SU-DHL-6 (cell line): ENCODE data around the gene PVALEF.

Experiments used
- H2AFZ ChIP-seq: fragments of 200-600 bp; sonication (generic); 2 replicates; pipeline ENCODE4 v1.6.1; 2014; ENCODE audit warnings: low read depth, mild to moderate bottlenecking, moderate library complexity, mixed read lengths, antibody characterized with exemption, low read length; ENCODE audit not compliant: severe bottlenecking
- H3F3A ChIP-seq: fragments of 200-600 bp; shearing (Covaris generic); 2 replicates; pipeline ENCODE4 v1.6.0; 2016; ENCODE audit warnings: antibody characterized with exemption, mild to moderate bottlenecking; ENCODE audit not compliant: insufficient read depth
- H3K27ac ChIP-seq: fragments of 200-600 bp; sonication (generic); 2 replicates; pipeline ENCODE4 v1.5.1; 2016; ENCODE audit warnings: low read depth, mild to moderate bottlenecking, low read length, moderate library complexity, mixed read lengths
- H3K27me3 ChIP-seq: fragments of 200-600 bp; sonication (generic), shearing (Covaris generic); 2 replicates; pipeline ENCODE4 v1.6.0; 2014; ENCODE audit warnings: mild to moderate bottlenecking, low read length
- H3K36me3 ChIP-seq: fragments of 200-600 bp; sonication (generic); 2 replicates; pipeline ENCODE4 v1.6.1; 2014; ENCODE audit warnings: mild to moderate bottlenecking, low read length, mixed read lengths
- H3K4me2 ChIP-seq: fragments of 300-600, 200-600 bp; shearing (Covaris generic), sonication (generic); 2 replicates; pipeline ENCODE4 v1.6.0; 2014; ENCODE audit warnings: low read length, low read depth, mild to moderate bottlenecking; ENCODE audit not compliant: poor library complexity, severe bottlenecking
- H3K4me3 ChIP-seq: fragments of 200-600 bp; sonication (generic); 2 replicates; pipeline ENCODE4 v1.5.1; 2014; ENCODE audit warnings: antibody characterized with exemption, low read length, mild to moderate bottlenecking, mixed read lengths; ENCODE audit not compliant: insufficient read depth, poor library complexity, severe bottlenecking
- H3K79me2 ChIP-seq: fragments of 200-600 bp; sonication (generic); 2 replicates; pipeline ENCODE4 v1.6.1; 2014; ENCODE audit warnings: mild to moderate bottlenecking, low read length, moderate library complexity; ENCODE audit not compliant: insufficient read depth
- H3K9ac ChIP-seq: fragments of 200-600 bp; sonication (generic); 2 replicates; pipeline ENCODE4 v1.7.0; 2014; ENCODE audit warnings: mild to moderate bottlenecking, low read length
- H3K9me2 ChIP-seq: fragments of 200-600 bp; sonication (generic); replicated peaks from 2 replicates; pipeline ENCODE4 v1.6.1; 2014; ENCODE audit warnings: low read length; ENCODE audit not compliant: insufficient read depth
- H3K9me3 ChIP-seq: fragments of 200-600 bp; sonication (generic); 2 replicates; pipeline ENCODE4 v1.6.1; 2014; ENCODE audit warnings: low read length, mixed read lengths; ENCODE audit not compliant: insufficient read depth
- H4K20me1 ChIP-seq: fragments of 200-600 bp; sonication (generic); 2 replicates; pipeline ENCODE4 v1.6.1; 2014; ENCODE audit warnings: low read depth, mild to moderate bottlenecking, antibody characterized with exemption, low read length, moderate library complexity, mixed read lengths
- EZH2phosphoT487 ChIP-seq: fragments of 200-600 bp; sonication (generic), shearing (Covaris generic); conservative IDR thresholded peaks from 2 replicates; pipeline ENCODE4 v1.6.1; 2018; ENCODE audit warnings: mild to moderate bottlenecking, antibody characterized with exemption, low read length, moderate library complexity, mixed read lengths
- TF ChIP-seq, protein P1 (sequence below): fragments of 200-600 bp; sonication (generic); IDR thresholded peaks from one replicate; pipeline ENCODE4 v1.5.1; 2017; ENCODE audit warnings: antibody characterized with exemption, mild to moderate bottlenecking, low read length, moderate library complexity; ENCODE audit not compliant: insufficient read depth, poor library complexity, severe bottlenecking

The PVALEF gene

DNA sequence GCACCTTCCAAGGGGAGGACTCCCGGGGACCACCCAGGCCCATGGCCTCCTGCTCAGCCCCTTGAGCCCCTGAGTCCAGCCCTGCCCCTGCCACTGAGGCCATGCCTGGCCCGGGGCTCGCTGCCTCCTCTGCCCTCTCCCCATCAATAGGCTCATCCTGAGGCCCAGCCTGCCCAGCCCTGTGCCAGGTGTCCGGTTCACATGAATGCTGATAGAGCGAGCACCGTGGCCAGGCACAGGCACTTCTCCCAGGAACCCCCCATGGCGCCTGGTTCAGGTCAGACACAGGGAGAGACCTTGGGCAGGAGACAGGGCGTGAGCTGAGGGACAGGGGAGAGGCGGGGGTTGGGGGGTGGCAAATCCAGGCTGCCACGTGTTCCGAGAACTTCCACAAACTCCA lies 2.8 kb upstream of the PVALEF start:
- no peak overlapping the region for H3K4me2 ChIP-seq
- no peak overlapping the region for H2AFZ ChIP-seq
- H3K27me3 ChIP-seq, result no peaks in the 10 kb centered on the region
- no peak overlapping the region for H3K27ac ChIP-seq
- H3K9me3 ChIP-seq, result no peaks in the 10 kb centered on the region
- H3K9ac ChIP-seq, result no peak overlapping the region
- no peak overlapping the region for H3K4me3 ChIP-seq
- no peak for TF ChIP-seq EZH2phosphoT487
- TF ChIP-seq, protein P1, sequence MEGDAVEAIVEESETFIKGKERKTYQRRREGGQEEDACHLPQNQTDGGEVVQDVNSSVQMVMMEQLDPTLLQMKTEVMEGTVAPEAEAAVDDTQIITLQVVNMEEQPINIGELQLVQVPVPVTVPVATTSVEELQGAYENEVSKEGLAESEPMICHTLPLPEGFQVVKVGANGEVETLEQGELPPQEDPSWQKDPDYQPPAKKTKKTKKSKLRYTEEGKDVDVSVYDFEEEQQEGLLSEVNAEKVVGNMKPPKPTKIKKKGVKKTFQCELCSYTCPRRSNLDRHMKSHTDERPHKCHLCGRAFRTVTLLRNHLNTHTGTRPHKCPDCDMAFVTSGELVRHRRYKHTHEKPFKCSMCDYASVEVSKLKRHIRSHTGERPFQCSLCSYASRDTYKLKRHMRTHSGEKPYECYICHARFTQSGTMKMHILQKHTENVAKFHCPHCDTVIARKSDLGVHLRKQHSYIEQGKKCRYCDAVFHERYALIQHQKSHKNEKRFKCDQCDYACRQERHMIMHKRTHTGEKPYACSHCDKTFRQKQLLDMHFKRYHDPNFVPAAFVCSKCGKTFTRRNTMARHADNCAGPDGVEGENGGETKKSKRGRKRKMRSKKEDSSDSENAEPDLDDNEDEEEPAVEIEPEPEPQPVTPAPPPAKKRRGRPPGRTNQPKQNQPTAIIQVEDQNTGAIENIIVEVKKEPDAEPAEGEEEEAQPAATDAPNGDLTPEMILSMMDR, result no peak
- H3K36me3 ChIP-seq, result no peaks in the 10 kb centered on the region
- no peaks in the 10 kb centered on the region for H4K20me1 ChIP-seq
- H3K9me2 ChIP-seq, result no peaks in the 10 kb centered on the region
- no peaks in the 10 kb centered on the region for H3K79me2 ChIP-seq
- no peaks in the 10 kb centered on the region for H3F3A ChIP-seq

- H3K36me3 ChIP-seq, result no peaks in the 10 kb centered on the region
Observed at GRCh38 chr17:81163051-81163695, 2.1 kb upstream of the PVALEF start.

DNA sequence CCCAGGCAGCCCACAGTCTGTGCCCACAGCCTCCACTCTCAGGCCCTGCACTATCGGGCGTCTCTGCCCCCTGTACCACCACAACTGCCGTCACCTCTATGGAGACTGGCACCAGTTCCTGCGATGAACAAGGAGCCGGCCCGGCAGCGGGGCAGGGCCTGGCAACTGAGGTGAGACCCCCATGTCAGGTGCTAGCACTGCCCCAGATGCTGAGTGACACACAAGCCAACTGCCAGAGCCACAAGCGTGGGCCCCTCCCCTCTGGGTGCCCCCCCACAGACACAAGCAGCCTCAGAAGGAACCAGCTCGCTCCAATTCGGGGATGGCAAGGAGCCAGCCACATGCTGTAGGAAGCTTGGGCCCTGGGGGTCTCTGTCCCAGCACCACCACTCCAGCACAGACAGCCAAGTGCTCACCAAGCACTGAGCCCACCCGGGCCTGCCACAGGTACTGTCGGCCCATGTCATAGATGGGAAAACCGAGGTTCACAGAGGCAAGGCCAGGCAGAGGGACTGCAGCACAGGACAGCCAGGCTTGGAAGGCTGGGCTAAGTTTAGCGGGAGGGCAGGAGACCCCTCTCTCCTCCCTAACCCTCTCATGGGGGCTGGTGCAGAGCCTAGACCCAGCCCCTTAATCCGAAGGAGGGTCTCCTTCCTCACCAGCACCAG lies 1.5 kb upstream of the PVALEF start:
- Histone ChIP-seq H4K20me1 (no peaks in the 10 kb centered on the region), H3K27me3 (no peaks in the 10 kb centered on the region), H3F3A (no peaks in the 10 kb centered on the region), H3K4me2 (no peak overlapping the region), H3K79me2 (no peaks in the 10 kb centered on the region), H3K27ac (no peak overlapping the region), H3K9me3 (no peaks in the 10 kb centered on the region), H3K9ac (no peak overlapping the region), H3K36me3 (no peaks in the 10 kb centered on the region), H2AFZ (no peak overlapping the region), H3K4me3 (no peak overlapping the region), H3K9me2 (no peaks in the 10 kb centered on the region)
- TF ChIP-seq EZH2phosphoT487, result no peak
- TF ChIP-seq, protein P1, result no peak

More at GRCh38 chr17:81163051-81163695, 2.1 kb upstream of the PVALEF start:
- H3K9me2 ChIP-seq, result no peaks in the 10 kb centered on the region
- no peaks in the 10 kb centered on the region for H3F3A ChIP-seq
- no peak overlapping the region for H3K4me3 ChIP-seq
- H3K4me2 ChIP-seq, result no peak overlapping the region
- no peak overlapping the region for H3K27ac ChIP-seq
- TF ChIP-seq, protein P1, result no peak
- TF ChIP-seq EZH2phosphoT487, result no peak
- H3K27me3 ChIP-seq, result no peaks in the 10 kb centered on the region
- no peaks in the 10 kb centered on the region for H3K9me3 ChIP-seq
- no peaks in the 10 kb centered on the region for H4K20me1 ChIP-seq
- H3K79me2 ChIP-seq, result no peaks in the 10 kb centered on the region
- no peak overlapping the region for H2AFZ ChIP-seq
- no peak overlapping the region for H3K9ac ChIP-seq
